Cardiac muscle cell (in vitro differentiated cells and primary cell): ENCODE results near the gene SLC25A34. TPM values are rescaled to one million over a fixed set of nuclear protein-coding genes. Genes with fewer than 3 reads are reported as not detected.

Source experiments
- DNase-seq, 2 donors: peaks; one replicate each; pipeline versions ENCODE4 v3.0.0 to v3.0.0-alpha.2; 2010 to 2017; ENCODE audit warnings: low read depth in 1 of 2, low spot score in 1 of 2
- H3K27ac ChIP-seq: fragments of 200-600 bp; sonication (generic); 2 replicates; pipeline ENCODE4 v1.5.1; 2016
- H3K27me3 ChIP-seq: fragments of 200-600 bp; sonication (generic); 2 replicates; pipeline ENCODE4 v1.6.0; 2016; ENCODE audit warnings: control low read depth
- H3K36me3 ChIP-seq: fragments of 200-600 bp; sonication (generic); 2 replicates; pipeline ENCODE4 v1.5.1; 2016; ENCODE audit warnings: control low read depth
- H3K4me1 ChIP-seq: fragments of 200-600 bp; sonication (generic); 2 replicates; pipeline ENCODE4 v1.8.1; 2017; ENCODE audit warnings: low read depth, mild to moderate bottlenecking, mixed run types
- H3K4me3 ChIP-seq: fragments of 200-600 bp; sonication (generic); 2 replicates; pipeline ENCODE4 v1.5.1; 2016; ENCODE audit warnings: mild to moderate bottlenecking
- H3K9me3 ChIP-seq: fragments of 200-600 bp; sonication (generic); 2 replicates; pipeline ENCODE4 v1.5.1; 2017; ENCODE audit warnings: low read depth, mild to moderate bottlenecking, control low read depth
- polyA plus RNA-seq: library from polyadenylated mRNA; unstranded; fragments of >200 nt; fragmentation: Nextera tagmentation; extraction: Ambion mirVana; gene quantifications from 2 replicates; pipeline ENCODE4 v1.2.1, GENCODE V29; 2016
- total RNA-seq: library from RNA; depleted of rRNA; stranded (reverse); fragments of >200 nt; gene quantifications from 2 replicates; pipeline ENCODE4 v1.2.3, GENCODE V29; 2016
- TF ChIP-seq, protein P1 (sequence below): IDR thresholded peaks from 2 replicates; pipeline ENCODE4 v1.5.1; 2012; ENCODE audit warnings: low read depth, mild to moderate bottlenecking, low read length

SLC25A34 gene
- total RNA-seq (6.7 and 6.9 TPM in 2 replicates), polyA plus RNA-seq (1.8 and 2.0 TPM in 2 replicates)

DNA sequence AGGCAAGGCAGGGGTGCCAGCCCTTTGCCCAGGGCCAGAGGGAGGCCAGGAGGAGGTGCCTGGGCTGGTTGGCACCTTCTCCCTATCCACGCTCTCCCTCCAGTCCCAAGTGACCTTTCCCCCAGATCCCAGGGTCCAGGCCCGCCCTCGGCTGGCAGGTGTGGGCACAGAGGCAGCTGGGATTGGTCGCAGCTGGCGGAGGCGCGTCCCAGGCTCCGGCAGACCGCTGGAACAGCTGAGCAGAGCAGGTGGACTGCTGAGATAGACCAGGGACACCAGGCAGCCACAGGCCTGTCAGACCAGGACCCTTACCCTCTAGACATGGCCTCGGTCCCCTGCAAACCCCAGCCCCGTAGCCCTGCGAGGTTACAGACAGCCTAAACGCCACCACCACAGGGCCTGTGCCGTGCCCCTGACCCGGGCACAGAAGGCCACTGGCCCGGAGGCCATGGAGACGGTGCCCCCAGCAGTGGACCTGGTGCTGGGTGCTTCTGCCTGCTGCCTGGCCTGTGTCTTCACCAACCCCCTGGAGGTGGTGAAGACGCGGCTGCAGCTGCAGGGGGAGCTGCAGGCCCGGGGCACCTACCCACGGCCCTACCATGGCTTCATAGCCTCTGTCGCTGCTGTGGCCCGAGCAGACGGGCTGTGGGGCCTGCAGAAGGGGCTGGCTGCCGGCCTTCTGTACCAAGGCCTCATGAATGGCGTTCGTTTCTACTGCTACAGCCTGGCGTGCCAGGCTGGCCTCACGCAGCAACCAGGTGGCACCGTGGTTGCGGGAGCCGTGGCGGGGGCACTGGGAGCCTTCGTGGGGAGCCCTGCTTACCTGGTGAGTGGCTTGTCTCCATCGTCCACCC is at the start of gene SLC25A34:
SLC25A34 (plus strand) TSS at position 221 of the 854 bp plus-strand sequence; CDS start at position 449, 228 bp downstream.
- Histone ChIP-seq H3K9me3 (no peaks in the 10 kb centered on the region), H3K4me1 (no peaks in the 10 kb centered on the region), H3K27ac (peak within 1 kb of the TSS; percentile 54), H3K36me3 (peaks cover 23% of the 10 kb centered on the region), H3K4me3 (no peak within 1 kb of the TSS), H3K27me3 (no peaks in the 10 kb centered on the region)
- no peak for DNase-seq
- TF ChIP-seq, protein P1, sequence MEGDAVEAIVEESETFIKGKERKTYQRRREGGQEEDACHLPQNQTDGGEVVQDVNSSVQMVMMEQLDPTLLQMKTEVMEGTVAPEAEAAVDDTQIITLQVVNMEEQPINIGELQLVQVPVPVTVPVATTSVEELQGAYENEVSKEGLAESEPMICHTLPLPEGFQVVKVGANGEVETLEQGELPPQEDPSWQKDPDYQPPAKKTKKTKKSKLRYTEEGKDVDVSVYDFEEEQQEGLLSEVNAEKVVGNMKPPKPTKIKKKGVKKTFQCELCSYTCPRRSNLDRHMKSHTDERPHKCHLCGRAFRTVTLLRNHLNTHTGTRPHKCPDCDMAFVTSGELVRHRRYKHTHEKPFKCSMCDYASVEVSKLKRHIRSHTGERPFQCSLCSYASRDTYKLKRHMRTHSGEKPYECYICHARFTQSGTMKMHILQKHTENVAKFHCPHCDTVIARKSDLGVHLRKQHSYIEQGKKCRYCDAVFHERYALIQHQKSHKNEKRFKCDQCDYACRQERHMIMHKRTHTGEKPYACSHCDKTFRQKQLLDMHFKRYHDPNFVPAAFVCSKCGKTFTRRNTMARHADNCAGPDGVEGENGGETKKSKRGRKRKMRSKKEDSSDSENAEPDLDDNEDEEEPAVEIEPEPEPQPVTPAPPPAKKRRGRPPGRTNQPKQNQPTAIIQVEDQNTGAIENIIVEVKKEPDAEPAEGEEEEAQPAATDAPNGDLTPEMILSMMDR = no peak

GRCh38 chr1:15687446-15687845 is 48.6 kb upstream of the SLC25A34 start:
- Histone ChIP-seq H3K4me3 (no peak overlapping the region), H3K27me3 (no peaks in the 10 kb centered on the region), H3K36me3 (no peaks in the 10 kb centered on the region), H3K27ac (peak overlapping the region; percentile 66), H3K4me1 (peaks cover 24% of the 10 kb centered on the region), H3K9me3 (no peaks in the 10 kb centered on the region)
- no peak for DNase-seq
- TF ChIP-seq, protein P1 = no peak

DNA sequence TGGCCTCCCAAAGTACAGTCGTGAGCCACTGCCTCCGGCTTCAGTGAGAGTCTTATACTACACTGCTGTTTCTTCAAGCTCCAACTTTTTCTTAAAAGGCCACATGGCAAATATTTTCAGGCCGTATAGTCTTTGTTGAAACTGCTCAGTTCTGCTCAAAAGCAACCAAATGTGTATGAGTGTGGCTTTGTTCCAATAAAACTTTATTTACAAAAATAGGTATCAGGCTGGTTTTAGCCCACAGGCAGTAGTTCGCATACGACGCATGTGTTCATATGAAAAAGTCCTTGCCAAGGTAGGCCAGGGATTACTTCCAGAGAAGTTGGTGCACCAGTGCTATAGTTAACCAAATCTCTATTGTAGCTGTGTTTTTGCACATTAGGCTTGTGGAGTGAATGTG is 45.7 kb upstream of the SLC25A34 start:
- Histone ChIP-seq H3K4me3 (no peak overlapping the region), H3K4me1 (peaks cover 19% of the 10 kb centered on the region), H3K27me3 (no peaks in the 10 kb centered on the region), H3K27ac (peak overlapping the region; percentile 58), H3K36me3 (no peaks in the 10 kb centered on the region), H3K9me3 (no peaks in the 10 kb centered on the region)
- no peak for DNase-seq
- TF ChIP-seq, protein P1 = no peak

- peak; percentile 38 for DNase-seq
- Histone ChIP-seq H3K36me3 (no peaks in the 10 kb centered on the region), H3K27ac (peak overlapping the region; percentile 58), H3K9me3 (no peaks in the 10 kb centered on the region), H3K4me3 (no peak overlapping the region), H3K27me3 (no peaks in the 10 kb centered on the region), H3K4me1 (peaks cover 8% of the 10 kb centered on the region)
- TF ChIP-seq, protein P1 = no peak
These were observed 44.5 kb upstream of the SLC25A34 start for GRCh38 chr1:15691434-15692032.

- Histone ChIP-seq H3K9me3 (no peaks in the 10 kb centered on the region), H3K36me3 (no peaks in the 10 kb centered on the region), H3K27ac (no peak overlapping the region), H3K27me3 (no peaks in the 10 kb centered on the region), H3K4me1 (peaks cover 8% of the 10 kb centered on the region), H3K4me3 (no peak overlapping the region)
- no peak for DNase-seq
- TF ChIP-seq, protein P1 = no peak
These were observed 43.9 kb upstream of the SLC25A34 start for GRCh38 chr1:15692121-15692682.
